ENCODE data around the gene VIPR2.

The VIPR2 gene

DNA sequence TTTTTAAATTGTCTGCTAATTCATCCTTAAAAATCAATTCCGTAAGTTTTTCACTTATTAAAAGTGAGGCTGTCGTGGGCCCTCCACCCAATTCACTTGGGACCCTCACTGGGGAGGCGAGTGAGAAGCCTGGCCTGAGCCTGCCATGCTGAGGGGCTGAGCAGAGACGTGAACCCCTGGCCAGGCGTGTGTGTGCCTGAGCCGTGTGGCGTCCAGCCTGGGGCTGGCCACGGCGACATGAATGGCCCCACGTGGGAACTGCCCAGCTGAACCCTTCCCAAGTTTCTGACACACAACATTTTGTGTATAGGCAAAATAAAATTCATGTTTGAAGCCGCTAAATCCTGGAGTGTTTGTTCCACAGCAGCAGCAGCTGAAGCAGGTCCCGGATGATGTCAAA, 13.0 kb upstream of the VIPR2 start:
- DNase-seq (ENCODE audit: low spot score): no peak

DNA sequence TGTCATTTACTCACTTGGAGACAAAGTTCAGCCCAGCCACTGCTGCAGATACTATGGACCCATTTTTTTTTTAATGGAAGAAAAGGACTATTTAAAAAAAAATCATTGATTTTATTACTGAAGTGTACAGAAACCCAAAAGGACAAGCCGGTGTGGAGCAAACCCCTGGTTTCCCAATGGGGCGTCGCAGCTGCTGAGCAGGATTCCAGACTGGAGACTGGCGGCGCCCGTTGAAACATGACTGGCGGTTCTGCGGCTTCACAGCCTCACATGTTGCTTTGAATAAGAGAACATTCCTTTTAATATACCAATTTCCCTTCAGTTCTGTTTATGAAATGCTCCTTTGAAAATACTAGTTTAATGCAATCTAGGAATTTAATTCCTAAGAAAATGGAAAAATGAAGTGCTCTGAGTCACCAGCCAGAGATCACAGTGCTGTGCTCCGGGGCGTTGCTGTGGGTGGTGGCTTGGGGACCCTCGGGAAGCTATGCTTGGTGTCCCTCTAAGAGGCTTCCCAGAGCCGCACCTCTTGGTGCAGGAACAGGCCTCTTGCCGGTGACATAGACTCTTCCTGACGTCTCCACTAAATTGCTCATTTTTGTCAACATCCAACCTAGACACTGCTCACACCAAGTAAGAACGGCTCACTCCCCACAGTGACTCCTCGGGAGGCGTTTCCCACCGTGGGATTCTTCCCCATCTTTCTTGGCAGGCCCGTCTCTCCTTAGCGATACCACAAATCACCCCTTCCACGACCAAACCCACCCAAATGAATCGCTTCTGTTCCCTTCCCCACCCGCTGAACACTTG, 12.0 kb upstream of the VIPR2 start:
- DNase-seq (ENCODE audit: low spot score): no peak

DNA sequence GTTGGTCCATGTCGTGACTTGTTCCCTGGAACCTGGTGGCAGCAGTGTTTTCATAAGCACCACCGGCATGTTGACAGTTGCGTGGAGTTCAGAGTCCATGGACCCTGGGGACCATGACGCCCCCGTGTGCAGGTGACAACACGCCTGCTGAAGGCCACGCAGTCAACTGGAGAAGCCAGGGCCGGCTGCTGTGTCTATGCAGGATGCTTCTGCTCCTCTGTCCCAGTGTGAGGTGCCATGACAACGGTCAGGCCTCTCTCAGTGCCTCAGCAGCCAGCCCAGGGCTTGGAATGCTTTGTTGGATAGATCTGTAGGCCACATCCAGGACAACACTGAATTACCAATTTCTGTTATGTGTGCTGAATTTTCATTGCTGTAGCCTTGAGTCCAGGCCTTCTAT, 10.7 kb upstream of the VIPR2 start:
- no peak for DNase-seq (ENCODE audit: low spot score)

DNA sequence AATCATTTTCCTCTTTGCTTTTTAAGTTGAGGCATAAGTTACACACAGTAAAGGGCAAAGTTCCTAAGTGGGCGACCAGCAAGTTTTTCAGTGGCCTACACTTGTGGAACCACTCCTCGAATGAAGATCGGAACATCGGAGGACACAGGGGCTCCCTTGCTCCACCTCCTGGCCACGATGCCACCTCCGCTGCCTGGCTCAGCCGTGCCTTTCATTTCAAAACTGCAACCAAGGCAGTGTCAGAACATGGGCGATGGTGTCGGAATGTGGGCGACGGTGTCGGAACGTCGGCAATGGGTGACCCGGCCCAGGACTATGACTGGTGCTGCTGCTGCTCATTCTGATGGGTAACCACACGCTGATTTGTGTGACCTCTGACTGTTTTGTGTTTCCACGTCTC, 9.6 kb upstream of the VIPR2 start:
- DNase-seq (ENCODE audit: low spot score): no peak

DNA sequence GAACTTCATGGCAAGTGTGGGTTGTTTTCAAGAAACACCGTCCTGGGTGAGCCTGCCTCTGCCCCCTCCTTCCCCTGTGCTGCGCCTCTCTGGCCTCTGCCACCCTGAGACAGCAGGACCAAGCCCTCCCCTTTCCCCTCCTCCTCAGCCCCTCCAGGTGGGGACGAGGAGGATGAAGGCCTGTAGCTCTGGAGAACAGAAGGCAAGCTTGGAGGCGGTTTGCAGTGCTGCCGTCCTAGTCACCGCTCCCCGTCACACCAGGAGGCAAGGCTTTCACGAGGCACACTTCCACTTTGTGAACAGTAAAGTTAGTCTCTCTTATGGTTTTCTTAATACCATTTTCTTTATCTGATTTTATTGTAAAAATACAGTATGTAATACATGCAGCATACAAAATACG, 8.8 kb upstream of the VIPR2 start:
- DNase-seq (ENCODE audit: low spot score): no peak

DNA sequence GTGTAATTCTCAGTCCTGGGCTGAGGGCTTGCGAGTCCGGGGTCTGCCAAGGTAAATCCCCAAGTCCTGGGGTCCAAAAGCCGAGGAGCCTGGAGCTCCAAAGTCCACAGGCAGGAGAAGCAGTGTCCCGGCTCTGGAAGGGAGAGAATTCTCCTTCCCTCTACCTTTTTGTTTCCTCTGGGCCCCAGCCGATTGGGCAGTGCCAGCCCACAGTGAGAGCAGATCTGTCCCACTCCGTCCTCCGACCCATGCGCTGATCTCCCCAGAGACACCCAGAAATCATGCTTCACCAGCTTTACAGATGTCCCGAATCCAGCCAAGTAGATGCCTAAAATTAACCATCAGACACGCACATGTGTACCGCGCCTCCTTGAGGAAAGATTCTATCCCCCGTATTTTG, 8.1 kb upstream of the VIPR2 start:
- no peak for DNase-seq (ENCODE audit: low spot score)

DNA sequence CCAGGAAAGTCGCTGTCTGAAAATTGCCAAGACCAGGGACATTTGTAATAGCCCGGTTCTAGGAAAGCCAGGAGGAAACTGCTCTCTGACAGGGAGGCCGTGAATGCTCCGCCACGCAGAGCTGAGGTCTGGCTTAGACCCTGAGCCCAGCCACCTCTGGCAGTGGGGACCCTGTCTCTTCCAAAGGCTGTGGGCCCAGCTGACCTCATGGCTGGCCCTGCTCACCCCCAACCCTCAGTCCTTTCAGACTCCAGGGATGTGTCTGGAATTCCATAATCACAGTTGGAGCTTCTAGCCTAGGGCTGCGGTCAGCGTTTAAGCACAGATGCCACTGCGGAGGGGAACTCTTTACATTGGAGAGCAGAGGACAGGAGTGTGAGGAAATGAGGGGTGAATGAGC, 6.6 kb upstream of the VIPR2 start:
- DNase-seq (ENCODE audit: low spot score): no peak

DNA sequence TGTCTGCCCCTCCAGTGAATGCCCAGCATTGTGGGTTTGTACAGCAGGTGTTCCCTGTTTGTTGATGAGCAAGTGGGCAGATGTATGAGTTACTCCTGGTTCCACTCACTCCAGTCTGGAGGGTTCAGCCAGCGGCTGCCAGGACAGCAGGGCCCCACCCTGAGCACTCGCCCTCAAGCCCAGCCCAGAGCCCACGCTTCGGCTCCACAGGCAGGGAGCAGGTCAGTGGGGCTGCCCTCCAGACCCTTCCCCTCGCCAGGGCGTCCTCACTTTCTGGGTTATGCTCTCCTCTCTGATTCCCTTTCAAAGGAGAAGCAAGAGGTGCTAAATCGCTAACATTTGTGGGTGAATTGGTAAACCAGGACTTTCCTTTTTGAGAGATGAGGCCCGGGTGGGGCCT, 4.8 kb upstream of the VIPR2 start:
- DNase-seq (ENCODE audit: low spot score): no peak

DNA sequence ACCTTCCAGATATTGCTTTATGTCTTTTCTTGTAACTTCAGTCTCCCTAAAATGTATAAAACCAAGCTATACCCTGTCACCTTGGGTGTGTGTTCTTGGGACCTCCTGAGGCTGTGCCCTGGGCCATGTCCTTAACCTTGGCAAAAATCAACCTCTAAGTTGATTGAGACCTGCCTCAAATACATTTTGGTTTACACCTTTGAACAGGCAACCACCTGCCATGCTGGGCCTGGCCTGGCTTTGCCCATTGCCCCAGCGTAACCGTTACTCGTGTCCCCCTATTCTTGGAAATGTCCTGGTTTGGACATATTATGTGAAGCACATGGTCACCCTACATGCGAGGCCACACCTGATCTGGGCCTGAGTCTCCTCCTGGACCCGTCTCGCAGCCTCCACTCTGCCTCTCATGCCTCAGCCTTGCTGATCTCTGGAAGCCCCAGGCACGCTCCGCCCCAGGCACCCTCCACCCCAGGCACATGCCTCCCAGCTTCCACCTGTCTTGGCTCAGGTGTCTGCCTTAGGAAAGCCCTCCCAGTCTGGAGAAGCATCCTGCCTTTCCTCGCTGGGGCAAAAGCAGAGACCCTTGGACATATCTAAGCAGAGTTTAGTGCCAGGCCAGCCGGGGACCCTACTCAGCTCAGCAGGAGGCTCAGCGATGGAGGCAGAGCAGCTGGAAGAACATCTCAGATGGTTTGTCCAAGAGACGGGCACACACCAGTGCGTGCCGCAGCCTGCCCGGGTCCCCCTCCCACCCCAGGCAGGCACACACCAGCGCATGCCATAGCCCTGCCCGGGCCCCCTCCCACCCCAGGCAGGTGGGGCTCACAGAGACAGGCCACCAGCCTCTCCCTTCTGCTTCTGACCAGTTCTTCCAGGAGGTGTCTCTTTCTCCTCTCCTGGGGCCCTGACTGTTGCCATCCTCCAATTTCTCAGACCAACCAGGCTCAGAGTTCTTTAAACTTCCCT, 4.0 kb upstream of the VIPR2 start:
- no peak for DNase-seq (ENCODE audit: low spot score)

DNA sequence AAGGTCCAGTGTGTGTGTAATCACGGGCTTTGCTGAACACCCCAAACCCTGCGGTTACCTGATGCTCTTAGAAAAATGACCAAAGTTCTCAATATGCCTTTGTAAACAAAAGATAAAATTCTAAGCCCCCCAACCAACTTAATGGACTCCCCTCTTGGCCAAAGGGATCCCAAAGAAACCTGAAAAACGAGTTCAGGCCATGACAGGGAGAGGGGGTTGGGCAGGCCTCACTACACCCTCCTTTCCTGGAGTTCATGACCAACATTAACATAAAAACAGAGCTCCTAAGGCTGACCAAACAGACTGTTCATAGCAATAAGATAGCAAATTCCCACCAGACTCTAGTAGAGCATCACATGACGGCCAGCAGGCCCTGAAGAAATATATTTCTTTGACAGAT, 3.0 kb upstream of the VIPR2 start:
- DNase-seq (ENCODE audit: low spot score): no peak

DNA sequence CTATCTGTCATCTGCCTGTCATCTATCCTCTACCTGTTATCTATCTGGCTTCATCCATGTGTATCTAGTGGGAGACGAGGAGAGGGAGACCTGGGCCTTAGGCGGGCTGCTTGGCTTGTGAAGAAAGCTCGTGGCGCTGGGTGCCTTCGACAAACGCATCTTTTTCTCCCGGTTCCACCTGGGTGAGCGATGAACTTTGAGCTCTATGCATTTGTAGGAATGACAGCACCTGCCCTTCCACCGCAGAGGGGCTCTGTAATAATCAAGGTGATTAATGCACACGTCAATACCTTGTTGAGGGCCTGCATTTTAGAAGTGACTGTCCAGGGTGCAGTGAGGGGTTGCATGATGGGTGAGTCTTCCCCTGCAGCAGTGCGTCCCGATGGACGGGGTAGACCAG, 2.6 kb upstream of the VIPR2 start:
- DNase-seq (ENCODE audit: low spot score): no peak

DNA sequence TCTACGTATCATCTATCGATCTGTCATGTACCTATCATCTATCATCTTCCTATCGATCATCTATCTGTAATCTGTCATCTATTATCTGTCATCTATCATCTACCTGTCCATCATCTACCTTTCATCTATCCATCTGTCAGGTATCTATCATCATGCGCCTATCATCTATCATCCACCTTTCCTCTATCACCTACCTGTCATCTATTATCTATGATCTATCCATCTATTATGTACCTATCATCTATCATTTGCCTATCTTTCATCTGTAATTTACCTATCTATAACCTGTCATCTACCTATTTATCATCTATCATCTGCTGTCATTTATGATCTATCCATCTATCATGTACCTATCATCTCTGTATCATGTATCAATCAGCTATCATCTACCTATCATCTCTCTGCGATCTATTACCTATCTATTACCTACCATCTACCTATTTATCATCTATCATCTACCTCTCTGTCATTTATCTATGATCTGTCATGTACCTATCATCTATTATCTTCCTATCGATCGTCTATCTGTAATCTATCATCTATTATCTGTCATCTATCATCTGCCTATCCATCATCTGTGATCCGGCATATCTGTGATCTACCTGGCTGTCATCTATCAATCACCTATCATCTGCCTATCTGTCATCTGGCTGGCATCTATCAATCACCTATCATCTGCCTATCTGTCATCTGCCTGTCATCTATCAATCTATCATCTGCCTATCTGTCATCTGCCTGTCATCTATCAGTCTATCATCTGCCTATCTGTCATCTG, 1.6 kb upstream of the VIPR2 start:
- DNase-seq (ENCODE audit: low spot score): no peak

DNA sequence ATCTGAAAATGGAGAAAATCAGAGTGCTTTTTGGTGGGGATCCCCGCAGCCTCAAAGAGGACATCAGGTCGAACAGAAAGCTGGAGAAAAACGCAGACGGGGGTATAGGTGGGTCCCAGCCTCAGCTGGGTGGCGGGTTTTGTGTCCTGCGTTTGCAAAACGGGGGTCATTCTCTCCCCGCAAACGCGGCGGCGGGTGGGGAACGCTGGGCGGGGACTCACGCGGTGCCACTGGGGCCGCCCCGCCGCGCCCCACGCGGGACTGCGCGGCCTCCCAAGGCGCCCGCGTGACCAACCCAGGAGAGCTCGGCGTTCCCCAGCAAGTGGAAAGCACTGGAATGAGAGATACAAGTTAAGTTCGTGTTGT, 806 bp upstream of the VIPR2 start:
- DNase-seq (ENCODE audit: low spot score): no peak

DNA sequence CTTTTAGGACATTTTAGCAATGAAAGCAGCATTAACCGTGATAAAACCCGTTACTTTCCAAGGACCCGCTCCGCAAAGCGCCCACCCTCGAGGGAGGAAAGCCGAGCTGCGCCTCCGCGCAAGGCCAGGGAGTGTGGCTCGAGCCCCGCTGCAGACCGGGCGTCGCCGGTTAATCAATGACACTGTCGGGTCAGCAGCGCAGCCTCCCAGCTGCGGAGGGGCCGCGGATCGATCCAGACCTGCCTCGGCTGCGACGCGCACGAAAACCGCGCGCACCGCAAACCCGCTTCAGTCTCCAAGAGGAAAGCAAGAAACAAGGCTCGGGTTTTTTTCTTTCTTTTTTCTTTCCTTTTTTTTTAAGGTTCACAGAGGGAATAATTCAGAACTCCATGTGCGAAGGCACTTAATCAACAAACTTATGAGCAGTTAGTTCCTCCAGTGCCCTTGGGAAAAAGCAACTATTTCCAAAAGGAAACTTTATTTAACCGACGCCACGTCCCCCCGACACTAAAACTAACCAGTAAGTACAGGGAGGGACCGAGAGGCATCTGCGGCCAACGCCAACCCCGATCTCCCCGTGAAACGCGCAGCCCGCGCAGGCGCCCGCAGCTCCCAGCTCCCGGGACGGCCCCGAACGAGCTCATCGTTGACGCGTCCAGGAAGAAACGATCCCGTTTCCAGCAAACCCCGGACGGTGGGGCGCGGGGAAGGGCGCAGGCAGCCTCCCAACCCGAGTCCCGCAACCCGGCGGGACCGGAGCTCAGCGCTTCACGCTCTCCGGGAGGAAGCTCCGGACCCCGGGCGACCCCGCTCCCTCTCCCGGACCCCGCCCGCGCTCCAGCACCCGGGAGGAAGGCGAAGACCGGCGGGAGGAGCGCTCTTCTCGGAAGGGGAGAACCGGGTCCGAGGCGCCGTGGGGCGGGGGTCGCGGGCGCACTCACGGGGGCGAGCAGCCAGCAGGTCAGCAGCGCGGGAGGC, 598 bp downstream of the VIPR2 start:
- no peak for DNase-seq (ENCODE audit: low spot score)

DNA sequence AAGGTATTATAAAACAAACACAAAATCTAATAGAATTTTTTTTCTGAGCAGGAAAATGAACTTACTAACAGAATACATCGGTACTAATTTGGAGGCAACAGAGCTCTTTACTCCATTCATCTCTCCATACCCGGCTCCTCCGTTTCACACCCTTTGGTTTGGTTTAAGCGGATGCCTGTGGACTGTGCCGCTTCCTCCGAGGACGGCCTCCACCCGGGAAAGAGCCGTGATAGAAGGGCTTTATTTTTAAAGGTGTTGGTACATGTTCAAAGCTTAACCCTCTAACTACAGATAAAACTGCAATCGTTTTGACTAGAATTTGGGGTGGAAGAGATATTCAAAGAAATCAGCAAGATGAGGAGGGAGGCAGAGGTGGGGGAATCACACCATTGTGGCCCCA, 1.9 kb downstream of the VIPR2 start:
- DNase-seq (ENCODE audit: low spot score): no peak

DNA sequence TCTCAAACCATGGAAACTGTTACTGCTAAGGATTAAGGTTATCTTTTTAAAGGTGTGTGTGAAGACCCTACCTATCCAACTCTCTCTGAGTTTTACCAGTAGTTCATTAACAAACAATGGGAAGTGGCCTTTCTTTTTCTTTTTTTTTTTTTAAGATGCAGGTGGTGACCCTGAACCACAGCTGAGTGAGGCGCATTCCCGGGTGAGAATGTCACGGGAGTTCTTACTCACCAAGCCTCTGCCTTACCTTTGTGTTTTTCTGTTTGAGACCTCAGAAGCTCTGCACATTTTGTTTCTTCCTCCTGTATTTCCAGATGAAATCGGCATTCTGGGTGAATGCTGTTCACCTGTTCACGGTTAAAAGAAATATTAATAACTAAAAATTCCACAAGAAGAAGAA, 2.5 kb downstream of the VIPR2 start:
- no peak for DNase-seq (ENCODE audit: low spot score)

DNA sequence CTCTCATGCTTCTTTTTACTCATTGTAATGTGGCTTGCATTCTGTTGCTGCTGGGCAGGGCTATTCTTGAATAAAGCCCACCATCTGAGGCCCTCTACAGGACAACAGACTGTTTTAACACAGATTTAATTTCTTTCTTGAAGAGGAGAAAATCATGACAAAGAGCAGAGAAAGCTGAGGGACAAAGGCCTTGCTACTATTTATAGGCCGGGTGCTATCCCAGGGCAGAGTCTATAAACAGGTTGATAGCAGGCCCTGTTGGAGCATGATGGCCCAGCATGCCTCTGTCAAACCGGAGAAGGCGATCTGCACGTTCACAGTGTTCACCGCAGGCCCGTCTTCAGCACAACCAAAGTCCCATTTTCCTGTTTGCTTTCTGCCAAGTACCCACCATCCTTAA, 3.0 kb downstream of the VIPR2 start:
- no peak for DNase-seq (ENCODE audit: low spot score)

DNA sequence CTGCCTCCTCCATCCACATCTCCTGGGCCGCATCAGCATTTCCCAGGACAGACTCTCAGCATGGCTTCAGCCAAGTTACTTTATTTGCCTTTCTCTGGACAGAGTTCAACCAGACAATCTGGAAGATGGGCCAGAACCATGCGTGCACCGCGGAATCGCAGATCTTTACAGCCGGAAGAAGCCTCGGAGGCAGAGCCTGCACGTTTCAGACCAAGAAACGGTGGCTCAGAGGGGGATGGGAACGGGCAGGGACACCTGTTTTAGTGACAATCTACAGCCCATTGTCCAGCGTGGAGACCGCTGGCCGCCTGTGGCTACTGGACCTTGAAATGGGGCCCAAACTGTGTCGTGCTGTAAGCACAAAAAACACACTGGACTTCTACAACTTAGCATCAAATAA, 3.5 kb downstream of the VIPR2 start:
- DNase-seq (ENCODE audit: low spot score): no peak

DNA sequence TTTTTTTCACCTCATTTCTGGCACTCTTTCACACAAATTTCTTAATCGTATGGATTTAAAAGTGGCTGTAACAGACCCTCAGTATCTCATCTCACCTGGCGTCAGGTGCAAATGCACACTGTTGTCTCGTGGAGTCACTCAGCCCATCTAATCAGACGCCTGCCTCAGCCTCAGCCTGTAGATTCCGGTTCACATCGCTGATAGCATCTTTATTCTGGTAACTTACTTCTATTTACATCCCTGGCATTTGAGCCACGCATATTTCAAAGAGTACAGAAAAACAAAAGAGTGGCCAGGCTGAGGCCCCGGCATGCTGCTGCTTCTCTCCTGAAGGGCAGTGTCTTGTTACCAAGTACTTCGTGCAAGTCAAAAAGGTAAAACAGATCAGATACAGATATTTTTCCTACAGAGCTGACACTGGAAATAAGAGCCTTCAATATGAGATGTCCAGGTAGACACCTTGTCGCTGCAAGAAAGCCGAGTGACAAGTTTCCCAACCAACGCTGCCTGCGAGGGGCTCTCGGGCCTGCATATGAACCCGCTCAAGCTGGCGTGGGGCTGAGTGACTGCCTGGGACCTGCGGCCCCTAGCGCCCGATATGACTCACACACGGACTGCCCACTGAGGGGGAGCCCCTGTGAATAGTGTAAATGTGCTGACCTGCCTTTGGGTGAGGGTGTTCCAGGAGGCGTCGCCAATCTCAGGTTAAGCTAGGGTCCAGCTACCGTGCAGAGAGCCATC, 4.3 kb downstream of the VIPR2 start:
- no peak for DNase-seq (ENCODE audit: low spot score)

DNA sequence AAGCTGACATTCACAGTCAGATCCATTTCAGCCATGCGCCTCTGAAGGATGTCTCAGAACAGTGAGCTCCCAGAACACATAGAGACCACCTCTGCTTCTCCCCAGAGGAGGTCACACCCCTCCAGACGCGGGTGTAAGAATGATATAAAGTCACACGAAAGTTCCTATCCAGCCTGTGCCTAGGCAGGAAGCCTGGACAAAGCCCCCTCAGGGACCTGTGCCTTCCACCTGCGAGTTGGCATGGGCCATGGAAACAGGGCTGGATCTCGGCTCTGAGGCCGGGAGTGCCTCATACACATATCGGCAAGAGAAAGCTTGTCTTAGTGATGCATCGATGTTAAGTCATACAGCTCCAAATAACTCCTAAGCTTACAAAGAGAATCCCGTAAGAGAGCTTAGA, 5.0 kb downstream of the VIPR2 start:
- DNase-seq (ENCODE audit: low spot score): no peak

DNA sequence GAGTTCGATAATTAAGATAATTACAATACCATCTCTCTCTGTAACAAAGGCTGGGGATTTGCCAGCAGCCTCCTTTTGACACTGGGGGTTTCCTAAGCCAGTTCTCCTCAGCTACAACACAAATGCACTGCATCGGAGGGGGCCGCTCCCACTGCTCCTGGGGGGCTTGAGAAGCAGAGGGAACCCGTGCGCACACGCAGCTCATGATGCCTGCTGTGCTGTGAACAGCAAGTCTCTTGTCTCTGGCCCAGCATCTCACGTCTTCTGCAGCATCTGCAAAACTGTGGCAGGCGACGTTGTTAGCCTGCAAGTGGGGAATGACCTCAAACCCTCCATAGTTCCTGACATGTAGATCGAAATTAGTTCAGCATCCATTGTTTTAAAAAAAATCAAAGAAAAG, 5.5 kb downstream of the VIPR2 start:
- no peak for DNase-seq (ENCODE audit: low spot score)

All from CD4-positive, alpha-beta T cell treated with Interleukin-15 for 4 hours (primary cell).